Activated naive CD8-positive, alpha-beta T cell treated with anti-CD3 and anti-CD28 coated beads, Interleukin-2, amount 10 ng/mL, durations not matched to agents 7 days and 5 days (primary cell): Measurements from ENCODE around the gene GHRL. TPM values are rescaled to one million over a fixed set of nuclear protein-coding genes. Genes with fewer than 3 reads are reported as not detected.
A peak's percentile ranks its signal among the peaks of the same experiment; 100 is the strongest.
"Not testable (repeated sequence)": the region's sequence is repeated elsewhere in the genome, so short reads cannot be mapped to it uniquely, and the experiment has no call there.

ENCODE experiments used
- ATAC-seq: fragments of 150-1000 bp; cut with Tn5 transposase; one replicate; pipeline ENCODE4 v1.10.0; 2021; ENCODE audit warnings: low read depth, moderate library complexity
- POLR2A ChIA-PET: fragments of 350-600 bp; sonication (Branson Sonifier 250); formaldehyde crosslinking; loops from one replicate; lab custom pipeline; 2021; ENCODE audit warnings: antibody characterized with exemption; lab: Charles Lee
- DNase-seq: peaks from one replicate; pipeline ENCODE4 v3.0.0; 2021
- H3K27ac Mint-ChIP-seq: one replicate; pipeline ENCODE4 v1.8.0; 2022; ENCODE audit warnings: mild to moderate bottlenecking, mixed read lengths
- H3K27me3 Mint-ChIP-seq: one replicate; pipeline ENCODE4 v1.8.0; 2022; ENCODE audit warnings: mild to moderate bottlenecking, moderate library complexity, mixed read lengths
- H3K36me3 Mint-ChIP-seq: one replicate; pipeline ENCODE4 v1.8.0; 2021; ENCODE audit warnings: mild to moderate bottlenecking, mixed read lengths
- H3K4me1 Mint-ChIP-seq: one replicate; pipeline ENCODE4 v1.8.0; 2021; ENCODE audit warnings: mixed read lengths
- H3K4me3 Mint-ChIP-seq: one replicate; pipeline ENCODE4 v1.8.0; 2022; ENCODE audit warnings: mild to moderate bottlenecking, moderate library complexity, mixed read lengths
- H3K9me3 Mint-ChIP-seq: one replicate; pipeline ENCODE4 v1.8.0; 2021; ENCODE audit warnings: mixed read lengths
- total RNA-seq, 2 experiments: library from RNA; stranded (reverse); gene quantifications; one replicate each; pipeline ENCODE4 v1.2.3, GENCODE V29; 2021

GHRL gene
- total RNA-seq, 2 experiments from 2014 or later = 0.53 to 0.94 TPM

- no peak overlapping the region for H3K4me3 Mint-ChIP-seq
- H3K27me3 Mint-ChIP-seq = no peaks in the 10 kb centered on the region
- POLR2A ChIA-PET = no interaction called here
- H3K4me1 Mint-ChIP-seq = peaks cover 8% of the 10 kb centered on the region
- no peak for ATAC-seq
- no peaks in the 10 kb centered on the region for H3K9me3 Mint-ChIP-seq
- DNase-seq = no peak
- H3K27ac Mint-ChIP-seq = no peak overlapping the region
- H3K36me3 Mint-ChIP-seq = peaks cover 12% of the 10 kb centered on the region
Observed at GRCh38 chr3:10303105-10303504, 10.4 kb upstream of the GHRL start.

GRCh38 chr3:10300087-10300486, 7.3 kb upstream of the GHRL start:
- ATAC-seq = no peak
- H3K27ac Mint-ChIP-seq = peak overlapping the region; percentile 73

DNA sequence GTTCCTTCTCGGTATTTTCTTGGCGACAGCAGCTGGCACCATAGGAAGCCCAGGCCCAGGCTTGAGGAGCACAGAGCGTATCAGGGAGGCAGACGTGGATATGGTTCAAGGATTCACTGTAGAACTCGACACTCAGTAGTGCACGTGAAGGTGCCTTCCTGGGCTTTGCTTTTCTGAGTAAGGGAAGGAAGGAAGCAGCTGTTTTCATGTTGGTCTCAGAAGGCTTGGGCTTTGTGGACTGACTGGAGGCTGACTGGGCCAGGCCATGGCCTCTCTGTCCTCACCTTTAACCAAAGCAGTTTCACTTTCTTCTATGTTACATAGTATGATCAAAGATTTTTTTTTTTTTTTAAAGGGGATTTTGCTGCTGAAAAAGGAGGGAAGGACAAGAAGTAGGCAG, 6.9 kb upstream of the GHRL start:
- H3K36me3 Mint-ChIP-seq = peaks cover 21% of the 10 kb centered on the region

More at GRCh38 chr3:10300087-10300486, 7.3 kb upstream of the GHRL start:
- Mint-ChIP-seq H3K4me3 (peak overlapping the region; percentile 34), H3K9me3 (no peaks in the 10 kb centered on the region), H3K36me3 (peaks cover 19% of the 10 kb centered on the region), H3K4me1 (peaks cover 8% of the 10 kb centered on the region), H3K27me3 (no peaks in the 10 kb centered on the region)
- no peak for DNase-seq
- POLR2A ChIA-PET = no interaction called here

DNA sequence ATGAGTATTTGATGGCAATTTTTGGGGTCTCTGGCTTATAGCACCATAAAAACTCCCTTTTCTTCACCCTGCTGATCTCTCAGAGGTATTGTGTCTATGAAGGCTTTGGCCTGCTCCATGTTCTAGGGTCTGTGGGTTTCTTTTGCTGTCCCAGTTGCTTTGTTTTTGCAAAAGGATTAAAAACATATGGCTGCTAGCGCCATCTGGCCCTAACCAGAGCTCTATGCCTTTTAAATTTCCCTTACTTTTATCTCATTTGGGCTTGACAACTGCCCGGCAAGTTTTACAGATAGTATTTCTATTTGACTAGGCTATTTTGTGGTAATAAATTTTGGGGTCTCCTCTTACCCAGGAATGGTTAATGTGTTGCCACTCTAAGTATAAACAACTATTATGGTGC, 6.4 kb upstream of the GHRL start:
- DNase-seq = no peak
- peaks cover 21% of the 10 kb centered on the region for H3K36me3 Mint-ChIP-seq
- peak overlapping the region; percentile 34 for H3K4me3 Mint-ChIP-seq
- peak overlapping the region; percentile 73 for H3K27ac Mint-ChIP-seq
- H3K9me3 Mint-ChIP-seq = no peaks in the 10 kb centered on the region
- POLR2A ChIA-PET = no interaction called here
- no peaks in the 10 kb centered on the region for H3K27me3 Mint-ChIP-seq
- peaks cover 8% of the 10 kb centered on the region for H3K4me1 Mint-ChIP-seq
- no peak for ATAC-seq

More for the DNA sequence above, 6.9 kb upstream of the GHRL start:
- H3K4me1 Mint-ChIP-seq = peaks cover 8% of the 10 kb centered on the region
- no peaks in the 10 kb centered on the region for H3K27me3 Mint-ChIP-seq
- ATAC-seq (peak; percentile 86), DNase-seq (no peak)
- peak overlapping the region; percentile 34 for H3K4me3 Mint-ChIP-seq
- POLR2A ChIA-PET = no interaction called here
- H3K27ac Mint-ChIP-seq = peak overlapping the region; percentile 73
- no peaks in the 10 kb centered on the region for H3K9me3 Mint-ChIP-seq

DNA sequence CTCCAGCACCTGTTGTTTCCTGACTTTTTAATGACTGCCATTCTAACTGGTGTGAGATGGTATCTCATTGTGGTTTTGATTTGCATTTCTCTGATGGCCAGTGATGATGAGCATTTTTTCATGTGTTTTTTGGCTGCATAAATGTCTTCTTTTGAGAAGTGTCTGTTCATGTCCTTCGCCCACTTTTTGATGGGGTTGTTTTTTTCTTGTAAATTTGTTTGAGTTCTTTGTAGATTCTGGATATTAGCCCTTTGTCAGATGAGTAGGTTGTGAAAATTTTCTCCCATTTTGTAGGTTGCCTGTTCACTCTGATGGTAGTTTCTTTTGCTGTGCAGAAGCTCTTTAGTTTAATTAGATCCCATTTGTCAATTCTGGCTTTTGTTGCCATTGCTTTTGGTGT, 5.3 kb upstream of the GHRL start:
- H3K4me1 Mint-ChIP-seq, DNase-seq, H3K27ac Mint-ChIP-seq, H3K9me3 Mint-ChIP-seq, POLR2A ChIA-PET, H3K27me3 Mint-ChIP-seq, H3K4me3 Mint-ChIP-seq, ATAC-seq: not testable (repeated sequence)
- peaks cover 21% of the 10 kb centered on the region for H3K36me3 Mint-ChIP-seq

- Mint-ChIP-seq H3K9me3 (no peaks in the 10 kb centered on the region), H3K4me1 (peaks cover 12% of the 10 kb centered on the region), H3K36me3 (peaks cover 21% of the 10 kb centered on the region), H3K27ac (no peak overlapping the region), H3K4me3 (no peak overlapping the region), H3K27me3 (no peaks in the 10 kb centered on the region)
- ATAC-seq (no peak), DNase-seq (no peak)
- POLR2A ChIA-PET = no interaction called here
Observed at GRCh38 chr3:10294030-10294586, 1.4 kb upstream of the GHRL start.

GRCh38 chr3:10291641-10292040, 1.1 kb downstream of the GHRL start:
- DNase-seq (no peak), ATAC-seq (no peak)
- Mint-ChIP-seq H3K4me3 (no peak overlapping the region), H3K9me3 (no peaks in the 10 kb centered on the region), H3K36me3 (peaks cover 17% of the 10 kb centered on the region), H3K27ac (peak overlapping the region; percentile 47), H3K27me3 (no peaks in the 10 kb centered on the region), H3K4me1 (peaks cover 12% of the 10 kb centered on the region)
- POLR2A ChIA-PET = no interaction called here

- no peaks in the 10 kb centered on the region for H3K27me3 Mint-ChIP-seq
- peaks cover 16% of the 10 kb centered on the region for H3K36me3 Mint-ChIP-seq
- no peak overlapping the region for H3K4me3 Mint-ChIP-seq
- POLR2A ChIA-PET = interaction anchor here (0.6 kb wide), 1 partner anchor 9 kb away, joined by 3 read pairs; no protein-coding TSS in a partner anchor
- ATAC-seq = no peak
- H3K4me1 Mint-ChIP-seq = peaks cover 12% of the 10 kb centered on the region
- H3K9me3 Mint-ChIP-seq = no peaks in the 10 kb centered on the region
- DNase-seq = no peak
- no peak overlapping the region for H3K27ac Mint-ChIP-seq
Observed at GRCh38 chr3:10290481-10291176, 2.1 kb downstream of the GHRL start.

GRCh38 chr3:10289787-10290355, 2.9 kb downstream of the GHRL start:
- no peak for DNase-seq
- no peak overlapping the region for H3K4me3 Mint-ChIP-seq
- ATAC-seq = no peak
- peaks cover 13% of the 10 kb centered on the region for H3K4me1 Mint-ChIP-seq
- H3K27me3 Mint-ChIP-seq = no peaks in the 10 kb centered on the region
- POLR2A ChIA-PET = interaction anchor here (0.6 kb wide), 1 partner anchor 8 kb away, joined by 3 read pairs; no protein-coding TSS in a partner anchor
- H3K36me3 Mint-ChIP-seq = peaks cover 15% of the 10 kb centered on the region
- no peaks in the 10 kb centered on the region for H3K9me3 Mint-ChIP-seq
- no peak overlapping the region for H3K27ac Mint-ChIP-seq

- DNase-seq (no peak), ATAC-seq (no peak)
- Mint-ChIP-seq H3K36me3 (peaks cover 16% of the 10 kb centered on the region), H3K27ac (no peak overlapping the region), H3K27me3 (no peaks in the 10 kb centered on the region), H3K4me3 (no peak overlapping the region), H3K9me3 (no peaks in the 10 kb centered on the region), H3K4me1 (peaks cover 20% of the 10 kb centered on the region)
- POLR2A ChIA-PET = no interaction called here
Observed at GRCh38 chr3:10289077-10289476, 3.7 kb downstream of the GHRL start.

DNA sequence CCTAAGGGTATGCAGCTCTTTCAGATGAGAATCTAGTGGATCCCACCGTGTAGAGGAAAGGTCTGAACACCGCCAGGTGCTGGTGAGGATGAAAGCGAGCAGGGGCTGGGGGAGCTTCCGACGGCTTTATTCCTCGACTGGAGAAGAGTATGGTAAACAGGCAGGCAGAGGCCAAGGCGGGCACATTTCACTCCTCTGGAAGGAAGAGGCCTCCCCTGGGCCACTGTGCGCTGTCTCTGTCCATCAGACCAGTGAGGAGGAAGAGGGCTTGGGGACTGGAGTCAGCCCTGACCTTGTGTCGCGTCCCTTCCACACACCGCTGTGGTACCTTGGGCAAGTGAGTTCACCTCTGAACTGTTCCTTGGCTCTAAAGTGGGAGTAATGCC, 4.2 kb downstream of the GHRL start:
- Mint-ChIP-seq H3K9me3 (no peaks in the 10 kb centered on the region), H3K27ac (no peak overlapping the region), H3K4me1 (peaks cover 23% of the 10 kb centered on the region), H3K36me3 (peaks cover 16% of the 10 kb centered on the region), H3K4me3 (no peak overlapping the region), H3K27me3 (no peaks in the 10 kb centered on the region)
- POLR2A ChIA-PET = no interaction called here
- DNase-seq = no peak
- ATAC-seq = no peak

GRCh38 chr3:10287936-10288574, 4.7 kb downstream of the GHRL start:
- Mint-ChIP-seq H3K27ac (no peak overlapping the region), H3K4me3 (no peak overlapping the region), H3K36me3 (peaks cover 16% of the 10 kb centered on the region), H3K27me3 (no peaks in the 10 kb centered on the region), H3K4me1 (peaks cover 25% of the 10 kb centered on the region), H3K9me3 (no peaks in the 10 kb centered on the region)
- ATAC-seq (no peak), DNase-seq (no peak)
- POLR2A ChIA-PET = no interaction called here

GRCh38 chr3:10286596-10287295, 6.0 kb downstream of the GHRL start:
- POLR2A ChIA-PET = no interaction called here
- H3K36me3 Mint-ChIP-seq = peaks cover 16% of the 10 kb centered on the region
- H3K9me3 Mint-ChIP-seq = no peaks in the 10 kb centered on the region

More at GRCh38 chr3:10286596-10287295, 6.0 kb downstream of the GHRL start:
- H3K4me3 Mint-ChIP-seq = no peak overlapping the region
- DNase-seq = no peak
- H3K27me3 Mint-ChIP-seq = no peaks in the 10 kb centered on the region
- peaks cover 22% of the 10 kb centered on the region for H3K4me1 Mint-ChIP-seq
- H3K27ac Mint-ChIP-seq = peak overlapping the region; percentile 27
- peak; percentile 40 for ATAC-seq
